SK-N-SH (cell line): ENCODE results near the gene CYFIP2.

Experiments
- CTCF ChIP-seq: fragments of 200-600 bp; sonication (generic); IDR thresholded peaks from 2 replicates; pipeline ENCODE4 v1.6.1; 2017; ENCODE audit warnings: antibody characterized with exemption, mild to moderate bottlenecking, moderate library complexity
- MAX ChIP-seq: IDR thresholded peaks from 2 replicates; pipeline ENCODE4 v1.4.0; 2012; ENCODE audit warnings: low read depth
- SIN3A ChIP-seq: IDR thresholded peaks from 2 replicates; pipeline ENCODE4 v1.6.1; 2012; ENCODE audit warnings: low read depth, mild to moderate bottlenecking, low read length, moderate library complexity, borderline replicate concordance
- TAF1 ChIP-seq: IDR thresholded peaks from 2 replicates; pipeline ENCODE4 v1.6.1; 2012; ENCODE audit warnings: low read depth, mild to moderate bottlenecking, low read length, moderate library complexity, borderline replicate concordance
- USF1 ChIP-seq: IDR thresholded peaks from 2 replicates; pipeline ENCODE4 v1.4.0; 2012; ENCODE audit warnings: low read depth, borderline replicate concordance

GRCh38 chr5:157309796-157310195 is 43.9 kb downstream of the CYFIP2 start:
- no peak for TF ChIP-seq MAX
- no peak for TF ChIP-seq TAF1
- TF ChIP-seq SIN3A, result no peak
- no peak for TF ChIP-seq CTCF
- TF ChIP-seq USF1, result no peak
